Small intestine (tissue), 16 donors: Measurements from ENCODE around the gene SETD6. TPM values are rescaled to one million over a fixed set of nuclear protein-coding genes. Genes with fewer than 3 reads are reported as not detected.

Source experiments
- DNase-seq, 2 donors: peaks; one replicate each; pipeline versions ENCODE4 v3.0.0 to v3.0.0-alpha.2; 2013
- FAIRE-seq: peaks from 2 replicates; lab custom pipeline; 2012; peaks lifted over from hg19 to GRCh38; lab: Jason Lieb, UNC
- H3K27ac ChIP-seq, 3 donors: one replicate each; pipeline ENCODE4 v1.5.1; 2013; ENCODE audit warnings: low read length in 2 of 3, mild to moderate bottlenecking in 2 of 3, control low read depth in 1 of 3, inconsistent platforms in 1 of 3, low read depth in 1 of 3, moderate library complexity in 1 of 3
- H3K27me3 ChIP-seq, 3 donors: one replicate each; pipeline ENCODE4 v1.6.1; 2013; ENCODE audit warnings: low read length in 3 of 3, inconsistent platforms in 1 of 3; ENCODE audit not compliant: control insufficient read depth in 3 of 3, insufficient read depth in 3 of 3
- H3K36me3 ChIP-seq, 3 donors: one replicate each; pipeline ENCODE4 v1.6.1; 2013; ENCODE audit warnings: low read length in 3 of 3, inconsistent platforms in 1 of 3, low read depth in 1 of 3, mild to moderate bottlenecking in 1 of 3, moderate library complexity in 1 of 3; ENCODE audit not compliant: control insufficient read depth in 3 of 3, insufficient read depth in 2 of 3
- H3K4me1 ChIP-seq, 3 donors: one replicate each; pipeline ENCODE4 v1.6.1; 2013; ENCODE audit warnings: low read length in 2 of 3, inconsistent platforms in 1 of 3, low read depth in 1 of 3, mild to moderate bottlenecking in 1 of 3, moderate library complexity in 1 of 3; ENCODE audit not compliant: control insufficient read depth in 3 of 3, insufficient read depth in 2 of 3
- H3K4me3 ChIP-seq, 3 donors: one replicate each; pipeline ENCODE4 v1.5.1; 2013; ENCODE audit warnings: low read length in 3 of 3, control low read depth in 1 of 3, inconsistent platforms in 1 of 3, low read depth in 1 of 3, mild to moderate bottlenecking in 1 of 3, moderate library complexity in 1 of 3
- H3K9me3 ChIP-seq, 2 donors: one replicate each; pipeline ENCODE4 v1.6.1; 2013; ENCODE audit warnings: low read depth in 1 of 2, low read length in 1 of 2; ENCODE audit not compliant: control insufficient read depth in 2 of 2, insufficient read depth in 1 of 2
- WGBS, 3 donors: extraction: QIAGEN DNeasy Blood & Tissue Kit; methylation state at CpG; one replicate each; pipeline ENCODE4 v1.1.7; 2013; 5-methylcytosine and 5-hydroxymethylcytosine counted together
- long read RNA-seq, 10 donors: transcript quantifications; one replicate each; lab custom pipeline, GENCODE V29; 2026
- polyA plus RNA-seq, 4 donors: library from polyadenylated mRNA; stranded (reverse) in 3 of 4; unstranded in 1 of 4; fragments of 200-250 nt in 3 of 4; fragments of 120-200 nt in 1 of 4; gene quantifications; one replicate each; pipeline versions ENCODE4 v1.2.1 to v1.2.3, GENCODE V29; 2013
- donor health status: healthy with polysubstance abuse.
- donor health status: control.
- donor health status: control.
- donor health status: Bipolar disorder and iron deficiency.
- donor health status: healthy.

SETD6 gene
- polyA plus RNA-seq = 10 to 100 TPM in 1 of 4 donors, 1 to 10 TPM in 3; 7.5 to 25.6 (median 7.6) TPM
- long read RNA-seq, donor 1 = 0 reads
- long read RNA-seq, donor 2, partial matches to known transcripts = 27 of 30 reads
- long read RNA-seq, donor 2, other reads (novel, unspliced or antisense) = 0 of 30 reads
- long read RNA-seq, donor 3, partial matches to known transcripts = 134 of 142 reads
- long read RNA-seq, donor 3, other reads (novel, unspliced or antisense) = 0 of 142 reads
- long read RNA-seq, donor 4 = 0 reads
- long read RNA-seq, donor 5 = 0 reads
- long read RNA-seq, donor 6, partial matches to known transcripts = 0 of 2 reads
- long read RNA-seq, donor 6, other reads (novel, unspliced or antisense) = 0 of 2 reads
- long read RNA-seq, donor 7, partial matches to known transcripts = 6 of 9 reads
- long read RNA-seq, donor 7, other reads (novel, unspliced or antisense) = 0 of 9 reads
- long read RNA-seq, donor 8, partial matches to known transcripts = 0 of 1 reads
- long read RNA-seq, donor 8, other reads (novel, unspliced or antisense) = 0 of 1 reads
- long read RNA-seq, donor 9, partial matches to known transcripts = 0 of 1 reads
- long read RNA-seq, donor 9, other reads (novel, unspliced or antisense) = 0 of 1 reads
- long read RNA-seq, donor 10, partial matches to known transcripts = 12 of 15 reads
- long read RNA-seq, donor 10, other reads (novel, unspliced or antisense) = 0 of 15 reads

DNA sequence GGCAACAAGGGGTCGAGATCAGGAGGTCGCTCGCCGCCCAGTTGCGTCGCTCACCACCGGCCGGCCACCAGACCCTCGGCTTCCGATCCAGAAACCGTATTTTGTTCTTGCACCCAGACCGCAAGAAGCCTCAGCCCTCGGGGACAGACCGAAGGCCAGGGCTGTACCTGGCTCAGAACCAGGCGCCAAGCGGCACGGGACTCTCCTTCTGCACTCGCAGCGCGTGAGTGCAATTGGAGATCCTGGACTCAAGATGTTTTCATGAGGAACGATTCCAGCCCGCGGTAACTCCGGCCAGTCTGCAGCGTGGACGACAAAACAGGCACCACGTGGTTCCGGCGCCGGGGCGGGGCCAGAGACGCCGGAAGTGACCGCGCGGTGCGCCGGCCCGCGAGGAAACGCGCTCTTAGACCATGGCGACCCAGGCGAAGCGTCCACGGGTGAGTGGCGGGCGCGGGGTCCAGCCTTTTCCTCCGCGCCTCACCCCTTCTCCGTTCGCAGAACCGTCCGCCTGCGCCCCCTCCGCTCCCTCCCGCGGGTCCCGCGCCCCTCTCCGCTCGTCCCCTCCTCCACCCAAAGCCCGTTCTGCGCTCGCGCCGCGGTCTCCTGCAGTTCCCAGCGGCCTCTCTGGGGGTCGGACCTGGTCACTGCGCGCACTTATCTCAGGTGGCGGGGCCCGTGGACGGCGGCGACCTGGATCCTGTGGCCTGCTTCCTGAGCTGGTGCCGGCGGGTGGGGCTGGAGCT, at the start of gene SETD6:
Gene SETD6 (plus strand): TSS at position 393 of the 746 bp plus-strand sequence. CDS start 21 bp downstream, at position 414.
- peaks cover 5 to 44% (median 9%) of the 10 kb centered on the region in 3 donors for H3K36me3 ChIP-seq
- H3K4me1 ChIP-seq = peaks cover 3 to 12% (median 3%) of the 10 kb centered on the region in 3 donors
- 0 to 2% (median 1%) methylated on average over 58 to 80 of the region's 80 CpGs for WGBS, 3 donors

DNA sequence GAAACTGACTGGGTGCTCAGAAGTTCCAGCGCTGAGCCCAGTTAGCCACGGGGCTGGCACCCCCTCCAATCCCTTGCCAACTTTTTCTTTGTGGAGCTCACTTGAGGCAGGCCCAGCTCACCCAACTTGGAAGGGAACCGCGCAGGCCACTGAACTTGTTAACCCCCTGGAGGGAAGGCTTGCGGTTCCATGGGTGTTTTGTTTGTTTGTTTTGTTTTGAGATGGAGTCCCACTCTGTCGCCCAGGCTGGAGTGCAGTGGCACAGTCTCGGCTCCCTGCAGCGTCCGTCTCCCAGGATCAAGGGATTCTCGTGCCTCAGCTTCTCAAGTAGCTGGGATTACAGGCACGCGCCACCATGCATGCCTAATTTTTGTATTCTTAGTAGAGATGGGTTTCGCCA, 49.5 kb upstream of the SETD6 start:
- FAIRE-seq (no peak), DNase-seq (no peak)
- no peaks in the 10 kb centered on the region for H3K4me1 ChIP-seq
- no peaks in the 10 kb centered on the region for H3K36me3 ChIP-seq
- no peaks in the 10 kb centered on the region for H3K9me3 ChIP-seq
- no peak overlapping the region for H3K4me3 ChIP-seq
- 77 to 84% (median 79%) methylated on average over 13 of the region's 13 CpGs for WGBS, 3 donors
- H3K27ac ChIP-seq = no peak overlapping the region
- peaks cover 17 to 62% (median 41%) of the 10 kb centered on the region in 3 donors for H3K27me3 ChIP-seq

More for the DNA sequence above, at the start of gene SETD6:
- FAIRE-seq = no peak
- H3K27me3 ChIP-seq = no peaks in the 10 kb centered on the region
- H3K9me3 ChIP-seq = no peaks in the 10 kb centered on the region
- DNase-seq = peak; percentile 81 to 96
- H3K27ac ChIP-seq = peak within 1 kb of the TSS; percentile 82 to 88 (median 82)
- peak within 1 kb of the TSS; percentile 76 to 92 (median 89) for H3K4me3 ChIP-seq

DNA sequence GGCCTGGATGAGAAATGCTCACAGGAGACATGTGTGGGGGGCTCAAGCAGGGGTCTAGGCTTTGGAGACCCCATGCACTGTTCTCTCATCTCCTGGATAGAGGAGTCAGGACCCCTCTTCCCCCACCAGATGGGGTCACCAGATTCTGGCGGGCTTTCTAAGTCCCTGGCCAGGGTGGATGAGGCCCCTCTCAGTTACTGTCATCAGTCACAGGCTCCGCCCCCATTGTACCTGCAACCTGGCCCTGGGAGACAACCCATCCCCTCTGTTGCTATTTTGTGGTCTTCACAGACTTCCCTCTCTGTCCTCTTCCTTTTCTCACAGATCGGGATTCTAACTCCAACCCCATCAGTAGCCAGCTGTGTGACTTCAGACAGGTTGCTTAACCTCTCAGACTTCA, 48.9 kb upstream of the SETD6 start:
- H3K27ac ChIP-seq = no peak overlapping the region
- no peaks in the 10 kb centered on the region for H3K36me3 ChIP-seq
- WGBS, 3 donors = 76 to 91% (median 77%) methylated on average over 3 of the region's 3 CpGs
- no peak overlapping the region for H3K4me3 ChIP-seq
- H3K4me1 ChIP-seq = no peaks in the 10 kb centered on the region
- no peak for FAIRE-seq
- DNase-seq = no peak
- H3K27me3 ChIP-seq = peaks cover 17 to 57% (median 38%) of the 10 kb centered on the region in 3 donors
- no peaks in the 10 kb centered on the region for H3K9me3 ChIP-seq

- no peaks in the 10 kb centered on the region for H3K9me3 ChIP-seq
- no peaks in the 10 kb centered on the region for H3K36me3 ChIP-seq
- H3K4me1 ChIP-seq = no peaks in the 10 kb centered on the region
- 87 to 91% (median 91%) methylated on average over 5 of the region's 5 CpGs for WGBS, 3 donors
- no peak overlapping the region for H3K27ac ChIP-seq
- no peak overlapping the region for H3K4me3 ChIP-seq
- no peak for DNase-seq
- H3K27me3 ChIP-seq = peaks cover 14 to 48% (median 28%) of the 10 kb centered on the region in 3 donors
- no peak for FAIRE-seq
Measured at GRCh38 chr16:58467905-58468304, 47.4 kb upstream of the SETD6 start.

DNA sequence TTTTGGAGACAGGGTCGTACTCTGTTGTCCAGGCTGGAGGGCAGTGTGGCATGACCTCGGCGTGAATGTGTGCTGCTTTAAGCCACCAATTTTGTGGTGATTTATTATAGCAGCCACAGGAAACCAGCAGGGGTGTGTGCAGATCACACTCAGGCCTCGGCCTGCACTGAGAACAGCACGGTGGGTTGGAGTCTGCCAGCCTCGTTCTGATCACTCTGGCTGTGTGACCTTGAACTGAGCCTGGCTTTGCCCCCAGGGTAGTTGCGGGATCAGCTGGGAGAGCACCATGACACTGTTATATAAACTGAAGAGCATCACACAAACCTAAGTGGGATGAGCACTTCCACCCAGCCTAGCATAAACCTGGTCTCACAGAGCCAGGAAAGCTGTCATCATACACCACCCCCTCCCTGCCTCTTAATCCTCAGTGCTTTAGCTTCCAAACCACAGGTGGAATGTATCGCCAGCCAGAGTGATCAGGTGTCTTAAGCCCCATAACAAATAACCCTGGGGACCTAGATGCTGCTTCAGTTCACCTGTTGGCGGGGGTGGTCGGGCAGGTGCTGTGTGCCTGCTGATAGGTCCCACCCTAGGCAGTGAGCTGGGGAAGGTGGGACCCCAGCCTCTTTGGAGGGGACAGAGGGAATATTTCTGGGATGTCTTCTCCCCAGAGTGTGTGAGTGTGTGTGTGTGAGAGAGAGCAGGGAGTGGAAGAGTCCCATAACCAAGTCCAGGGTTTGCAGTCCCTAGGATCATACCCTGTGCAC, 43.9 kb upstream of the SETD6 start:
- Histone ChIP-seq H3K27me3 (peaks cover 0 to 22% (median 9%) of the 10 kb centered on the region in 3 donors), H3K9me3 (no peaks in the 10 kb centered on the region), H3K4me1 (no peaks in the 10 kb centered on the region), H3K27ac (no peak overlapping the region), H3K4me3 (no peak overlapping the region), H3K36me3 (no peaks in the 10 kb centered on the region)
- 49 to 62% (median 58%) methylated on average over 10 of the region's 10 CpGs for WGBS, 3 donors
- DNase-seq (no peak), FAIRE-seq (no peak)

DNA sequence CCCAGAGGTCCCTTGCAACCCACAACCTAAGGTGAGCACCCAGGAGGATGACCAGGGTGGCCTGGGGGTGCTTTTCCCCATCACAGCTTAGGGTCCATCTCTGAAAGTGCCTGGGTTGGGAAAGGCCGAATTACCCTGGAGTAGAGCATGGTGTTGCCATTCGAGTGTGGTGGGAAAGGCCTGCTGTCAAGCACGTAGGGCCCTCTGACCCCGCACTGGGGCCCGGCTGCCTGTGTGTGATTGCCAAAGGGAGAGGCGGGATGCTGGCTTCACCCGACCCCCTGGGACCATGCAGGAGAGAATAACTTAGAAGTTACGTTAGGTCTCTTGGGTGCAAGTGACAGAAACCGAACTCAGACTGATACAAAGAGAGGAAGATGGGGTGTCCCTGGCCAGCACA, 43.1 kb upstream of the SETD6 start:
- Histone ChIP-seq H3K27me3 (peaks cover 0 to 14% (median 3%) of the 10 kb centered on the region in 3 donors), H3K9me3 (no peaks in the 10 kb centered on the region), H3K4me3 (no peak overlapping the region), H3K27ac (no peak overlapping the region), H3K36me3 (no peaks in the 10 kb centered on the region), H3K4me1 (no peaks in the 10 kb centered on the region)
- FAIRE-seq = no peak
- no peak for DNase-seq
- 88 to 89% (median 88%) methylated on average over 9 of the region's 9 CpGs for WGBS, 3 donors

- no peak for FAIRE-seq
- no peaks in the 10 kb centered on the region for H3K9me3 ChIP-seq
- no peak overlapping the region for H3K27ac ChIP-seq
- no peaks in the 10 kb centered on the region for H3K4me1 ChIP-seq
- no peak overlapping the region for H3K4me3 ChIP-seq
- H3K27me3 ChIP-seq = peaks cover 0 to 8% (median under 1%) of the 10 kb centered on the region in 3 donors
- H3K36me3 ChIP-seq = no peaks in the 10 kb centered on the region
- DNase-seq = no peak
- 82 to 92% (median 89%) methylated on average over 3 of the region's 3 CpGs for whole genome bisulfite sequencing, 3 donors
Measured at GRCh38 chr16:58472827-58473226, 42.5 kb upstream of the SETD6 start.
